ENCODE measurements around the gene CENPX. TPM values are rescaled to one million over a fixed set of nuclear protein-coding genes. Genes with fewer than 3 reads are reported as not detected.

The CENPX gene
- total RNA-seq, 1 donor from 2014 or later, result 26.3 TPM

GRCh38 chr17:82060614-82061013 lies 37.9 kb upstream of the CENPX start:
- Histone ChIP-seq H3K27ac (replicated peaks) (no peak overlapping the region), H3K36me3 (peaks cover 78% of the 10 kb centered on the region), H3K4me1 (peaks cover 18% of the 10 kb centered on the region), H3K9me3 (replicated peaks) (no peaks in the 10 kb centered on the region), H3K4me3 (no peak overlapping the region), H3K27me3 (ENCODE audit: low read depth) (no peaks in the 10 kb centered on the region)
- no peak for DNase-seq
- no peak for TF ChIP-seq CTCF (IDR thresholded peaks at IDR 0.05; ENCODE audit: borderline replicate concordance)
- intact Hi-C loops (cut with micrococcal nuclease), result no loop called here

- Histone ChIP-seq H3K27me3 (ENCODE audit: low read depth) (no peaks in the 10 kb centered on the region), H3K9me3 (replicated peaks) (no peaks in the 10 kb centered on the region), H3K4me3 (no peak overlapping the region), H3K27ac (replicated peaks) (no peak overlapping the region), H3K4me1 (peaks cover 14% of the 10 kb centered on the region), H3K36me3 (peaks cover 84% of the 10 kb centered on the region)
- DNase-seq, result no peak
- no peak for TF ChIP-seq CTCF (IDR thresholded peaks at IDR 0.05; ENCODE audit: borderline replicate concordance)
- intact Hi-C loops (cut with micrococcal nuclease), result no loop called here
Observed at GRCh38 chr17:82060001-82060380, 37.3 kb upstream of the CENPX start.

- Histone ChIP-seq H3K4me3 (no peak overlapping the region), H3K36me3 (peaks cover 90% of the 10 kb centered on the region), H3K9me3 (replicated peaks) (no peaks in the 10 kb centered on the region), H3K27ac (replicated peaks) (no peak overlapping the region), H3K27me3 (ENCODE audit: low read depth) (no peaks in the 10 kb centered on the region), H3K4me1 (peaks cover 8% of the 10 kb centered on the region)
- intact Hi-C loops (cut with micrococcal nuclease), result no loop called here
- TF ChIP-seq CTCF (IDR thresholded peaks at IDR 0.05; ENCODE audit: borderline replicate concordance), result no peak
- no peak for DNase-seq
Observed at GRCh38 chr17:82059272-82060000, 36.8 kb upstream of the CENPX start.

GRCh38 chr17:82058855-82059249 lies 36.2 kb upstream of the CENPX start:
- DNase-seq, result no peak
- peaks cover 7% of the 10 kb centered on the region for H3K4me1 ChIP-seq
- peaks cover 95% of the 10 kb centered on the region for H3K36me3 ChIP-seq
- H3K27me3 ChIP-seq (ENCODE audit: low read depth), result no peaks in the 10 kb centered on the region
- no peak overlapping the region for H3K27ac ChIP-seq (replicated peaks)
- H3K4me3 ChIP-seq, result no peak overlapping the region
- no peak for TF ChIP-seq CTCF (IDR thresholded peaks at IDR 0.05; ENCODE audit: borderline replicate concordance)
- intact Hi-C loops (cut with micrococcal nuclease), result no loop called here
- no peaks in the 10 kb centered on the region for H3K9me3 ChIP-seq (replicated peaks)

GRCh38 chr17:82058230-82058854 lies 35.7 kb upstream of the CENPX start:
- Histone ChIP-seq H3K36me3 (peaks cover 97% of the 10 kb centered on the region), H3K27me3 (ENCODE audit: low read depth) (no peaks in the 10 kb centered on the region), H3K9me3 (replicated peaks) (no peaks in the 10 kb centered on the region), H3K4me1 (peaks cover 9% of the 10 kb centered on the region), H3K27ac (replicated peaks) (no peak overlapping the region), H3K4me3 (no peak overlapping the region)
- intact Hi-C loops (cut with micrococcal nuclease), result no loop called here
- TF ChIP-seq CTCF (IDR thresholded peaks at IDR 0.05; ENCODE audit: borderline replicate concordance), result no peak
- no peak for DNase-seq

Data from left ventricle myocardium inferior (tissue), 1 donor.